Mesothelial cell of epicardium (in vitro differentiated cells): Measurements from ENCODE around the gene MAGI1. TPM values are rescaled to one million over a fixed set of nuclear protein-coding genes. Genes with fewer than 3 reads are reported as not detected.

Experiments
- DNase-seq, 2 experiments: peaks; one replicate each; pipeline ENCODE4 v3.0.0; 2021; ENCODE audit warnings: low spot score in 2 of 2; ENCODE audit not compliant: unreplicated experiment in 2 of 2
- H3K27ac Mint-ChIP-seq: 2 replicates; pipeline ENCODE4 v1.8.0; 2021; ENCODE audit warnings: mixed read lengths
- H3K27me3 Mint-ChIP-seq: 2 replicates; pipeline ENCODE4 v1.8.0; 2021; ENCODE audit warnings: low read depth, mixed read lengths
- H3K36me3 Mint-ChIP-seq: 2 replicates; pipeline ENCODE4 v1.8.0; 2021; ENCODE audit warnings: mixed read lengths
- H3K4me1 Mint-ChIP-seq: 2 replicates; pipeline ENCODE4 v1.8.0; 2021; ENCODE audit warnings: mixed read lengths
- H3K4me3 Mint-ChIP-seq: 2 replicates; pipeline ENCODE4 v1.8.0; 2021; ENCODE audit warnings: mild to moderate bottlenecking, moderate library complexity, mixed read lengths
- H3K9me3 Mint-ChIP-seq: 2 replicates; pipeline ENCODE4 v1.8.0; 2021; ENCODE audit warnings: mixed read lengths
- total RNA-seq: library from RNA; stranded (reverse); gene quantifications from 3 replicates; pipeline ENCODE4 v1.2.1, GENCODE V29; 2021
- TF ChIP-seq, protein P1 (sequence below): fragments of 200-600 bp; sonication (generic); IDR thresholded peaks from one replicate; pipeline ENCODE4 v1.5.0; 2021; ENCODE audit warnings: antibody characterized with exemption; ENCODE audit not compliant: unreplicated experiment

Gene MAGI1
- total RNA-seq, 1 donor from 2014 or later: 65.6 TPM

DNA sequence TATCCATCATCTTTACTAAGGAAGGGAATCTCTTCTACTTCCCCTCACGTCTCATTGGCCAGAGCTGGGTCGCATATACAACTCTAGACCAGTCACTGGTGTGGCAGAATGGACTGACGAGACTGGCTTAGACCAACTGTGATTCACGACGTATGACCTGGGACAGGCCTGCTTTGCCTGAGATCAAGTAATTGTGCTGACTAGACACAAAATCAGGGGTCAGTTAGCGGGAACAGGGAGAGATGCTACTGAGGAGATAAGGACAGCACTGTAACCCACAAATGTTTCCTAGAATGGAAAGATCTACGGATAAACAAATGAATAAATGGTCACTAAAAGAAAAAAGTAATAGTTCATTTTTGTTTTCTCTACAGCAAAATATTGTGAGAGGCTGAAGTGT lies 308.3 kb downstream of the MAGI1 start:
- peaks cover 33% of the 10 kb centered on the region for H3K4me1 Mint-ChIP-seq
- no peaks in the 10 kb centered on the region for H3K9me3 Mint-ChIP-seq
- DNase-seq: no peak
- peak overlapping the region; percentile 88 for H3K27ac Mint-ChIP-seq
- no peaks in the 10 kb centered on the region for H3K27me3 Mint-ChIP-seq
- H3K4me3 Mint-ChIP-seq: no peak overlapping the region
- TF ChIP-seq, protein P1, sequence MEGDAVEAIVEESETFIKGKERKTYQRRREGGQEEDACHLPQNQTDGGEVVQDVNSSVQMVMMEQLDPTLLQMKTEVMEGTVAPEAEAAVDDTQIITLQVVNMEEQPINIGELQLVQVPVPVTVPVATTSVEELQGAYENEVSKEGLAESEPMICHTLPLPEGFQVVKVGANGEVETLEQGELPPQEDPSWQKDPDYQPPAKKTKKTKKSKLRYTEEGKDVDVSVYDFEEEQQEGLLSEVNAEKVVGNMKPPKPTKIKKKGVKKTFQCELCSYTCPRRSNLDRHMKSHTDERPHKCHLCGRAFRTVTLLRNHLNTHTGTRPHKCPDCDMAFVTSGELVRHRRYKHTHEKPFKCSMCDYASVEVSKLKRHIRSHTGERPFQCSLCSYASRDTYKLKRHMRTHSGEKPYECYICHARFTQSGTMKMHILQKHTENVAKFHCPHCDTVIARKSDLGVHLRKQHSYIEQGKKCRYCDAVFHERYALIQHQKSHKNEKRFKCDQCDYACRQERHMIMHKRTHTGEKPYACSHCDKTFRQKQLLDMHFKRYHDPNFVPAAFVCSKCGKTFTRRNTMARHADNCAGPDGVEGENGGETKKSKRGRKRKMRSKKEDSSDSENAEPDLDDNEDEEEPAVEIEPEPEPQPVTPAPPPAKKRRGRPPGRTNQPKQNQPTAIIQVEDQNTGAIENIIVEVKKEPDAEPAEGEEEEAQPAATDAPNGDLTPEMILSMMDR: no peak
- no peaks in the 10 kb centered on the region for H3K36me3 Mint-ChIP-seq

DNA sequence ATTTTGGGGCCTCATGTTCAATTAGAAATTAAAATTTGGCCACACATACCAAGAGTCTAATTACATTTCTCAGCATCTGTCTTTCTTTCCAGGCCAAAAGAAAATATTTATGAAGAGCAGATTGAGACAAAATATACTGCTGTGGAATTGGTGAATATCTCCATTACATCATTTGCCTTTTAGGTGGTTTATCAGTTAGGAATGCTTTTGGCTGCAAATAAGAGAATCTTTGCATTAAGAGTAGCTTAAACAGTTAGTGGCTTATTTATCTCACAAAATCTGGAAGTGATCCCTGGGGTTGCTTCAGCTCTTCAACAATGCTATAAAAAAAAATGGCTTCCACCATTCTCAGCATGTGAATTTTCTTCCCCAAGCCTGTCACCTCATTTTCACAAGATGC lies 308.7 kb downstream of the MAGI1 start:
- H3K4me1 Mint-ChIP-seq: peaks cover 33% of the 10 kb centered on the region
- DNase-seq: no peak
- H3K4me3 Mint-ChIP-seq: no peak overlapping the region

DNA sequence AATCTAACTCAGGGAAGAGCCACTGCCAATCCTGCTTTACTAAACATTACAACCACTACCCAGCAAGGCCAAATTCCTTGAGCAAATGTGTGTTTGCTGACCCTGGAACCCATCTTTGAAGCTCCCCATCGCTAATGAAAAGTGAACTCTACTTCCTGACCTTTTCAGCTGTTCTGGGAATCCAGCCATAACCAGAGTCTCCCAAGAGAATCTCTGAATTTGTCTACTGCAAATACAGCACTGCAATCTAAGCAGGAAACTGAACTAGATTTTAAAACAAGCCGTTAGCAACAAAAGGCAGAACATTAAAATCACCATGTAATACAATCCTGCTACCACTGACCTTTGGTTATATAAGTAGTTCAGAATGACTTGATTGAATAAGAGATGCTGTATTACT lies 309.2 kb downstream of the MAGI1 start:
- no peaks in the 10 kb centered on the region for H3K9me3 Mint-ChIP-seq
- TF ChIP-seq, protein P1: no peak
- peaks cover 33% of the 10 kb centered on the region for H3K4me1 Mint-ChIP-seq
- H3K36me3 Mint-ChIP-seq: no peaks in the 10 kb centered on the region
- no peaks in the 10 kb centered on the region for H3K27me3 Mint-ChIP-seq
- no peak overlapping the region for H3K4me3 Mint-ChIP-seq
- peak overlapping the region; percentile 88 for H3K27ac Mint-ChIP-seq
- DNase-seq: no peak

More for the DNA sequence above, 308.7 kb downstream of the MAGI1 start:
- H3K9me3 Mint-ChIP-seq: no peaks in the 10 kb centered on the region
- no peaks in the 10 kb centered on the region for H3K27me3 Mint-ChIP-seq
- peak overlapping the region; percentile 88 for H3K27ac Mint-ChIP-seq
- H3K36me3 Mint-ChIP-seq: no peaks in the 10 kb centered on the region
- TF ChIP-seq, protein P1: no peak

DNA sequence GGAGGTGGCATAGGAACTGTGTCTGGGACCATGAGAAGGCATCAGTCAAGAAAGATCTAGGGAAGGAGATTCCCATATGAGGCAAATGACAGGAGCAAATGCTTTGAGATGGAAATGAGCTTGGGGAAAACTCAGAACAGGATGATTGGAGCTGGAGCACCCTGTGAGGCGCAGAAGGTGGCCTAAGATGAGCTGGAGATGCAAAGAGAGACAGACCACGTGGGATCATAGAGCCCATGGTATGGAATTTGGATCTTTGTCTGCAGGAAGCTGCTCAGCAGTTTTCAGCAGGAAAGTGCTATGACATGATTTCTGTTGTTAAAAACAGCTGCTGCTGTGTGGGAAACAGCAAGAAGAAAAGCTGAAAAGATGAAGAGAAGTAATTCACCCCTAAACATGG lies 310.6 kb downstream of the MAGI1 start:
- no peaks in the 10 kb centered on the region for H3K9me3 Mint-ChIP-seq
- no peak for DNase-seq
- H3K36me3 Mint-ChIP-seq: no peaks in the 10 kb centered on the region
- H3K27ac Mint-ChIP-seq: no peak overlapping the region
- H3K4me3 Mint-ChIP-seq: no peak overlapping the region
- TF ChIP-seq, protein P1: no peak
- H3K4me1 Mint-ChIP-seq: peaks cover 26% of the 10 kb centered on the region
- no peaks in the 10 kb centered on the region for H3K27me3 Mint-ChIP-seq

DNA sequence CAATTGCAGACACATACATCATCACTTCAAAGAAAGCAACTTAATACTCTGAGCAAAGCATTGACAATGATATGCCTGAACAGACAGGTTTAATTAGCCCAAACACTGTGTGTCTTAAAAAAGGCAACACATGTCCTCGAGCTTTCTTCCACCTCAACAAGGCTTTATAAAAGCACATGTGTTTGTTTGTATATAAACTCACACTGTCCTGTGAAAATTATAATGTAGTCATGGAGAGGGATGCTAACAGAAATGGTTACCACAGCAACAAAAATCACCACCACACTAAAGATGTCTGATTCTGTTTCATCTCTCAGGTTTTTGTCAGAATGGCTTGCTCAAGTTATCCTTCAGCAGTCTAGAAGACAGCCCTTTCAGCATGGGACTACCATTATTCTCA lies 314.7 kb downstream of the MAGI1 start:
- DNase-seq: no peak
- Mint-ChIP-seq H3K9me3 (no peaks in the 10 kb centered on the region), H3K4me1 (peaks cover 13% of the 10 kb centered on the region), H3K4me3 (no peak overlapping the region), H3K27me3 (no peaks in the 10 kb centered on the region), H3K36me3 (no peaks in the 10 kb centered on the region), H3K27ac (no peak overlapping the region)
- TF ChIP-seq, protein P1: no peak

DNA sequence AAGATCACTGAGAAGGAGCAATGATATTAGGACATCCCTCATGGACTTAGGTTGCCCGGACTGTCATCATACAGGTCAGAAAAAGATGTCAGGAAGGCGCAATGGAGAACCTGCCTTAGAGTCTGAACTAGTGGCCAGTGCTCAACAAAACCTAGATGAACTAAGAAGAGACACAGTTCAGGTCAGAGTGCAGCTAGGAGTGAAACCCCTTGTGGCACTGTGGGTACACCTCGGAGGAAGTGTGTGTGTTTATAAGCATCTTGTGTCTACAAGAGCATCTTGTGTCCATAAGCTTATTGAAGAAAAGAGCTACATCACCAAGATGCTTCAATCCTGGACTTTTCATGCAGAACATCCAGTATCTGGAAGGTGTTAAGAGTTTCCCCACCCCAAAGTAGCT lies 315.7 kb downstream of the MAGI1 start:
- H3K4me1 Mint-ChIP-seq: peaks cover 8% of the 10 kb centered on the region
- peaks cover 1% of the 10 kb centered on the region for H3K36me3 Mint-ChIP-seq
- DNase-seq: no peak
- TF ChIP-seq, protein P1: no peak
- H3K27me3 Mint-ChIP-seq: no peaks in the 10 kb centered on the region
- no peak overlapping the region for H3K27ac Mint-ChIP-seq
- H3K4me3 Mint-ChIP-seq: no peak overlapping the region
- H3K9me3 Mint-ChIP-seq: no peaks in the 10 kb centered on the region
